AG09309 (cell line): ENCODE results near the gene SLC35B4.
A peak's percentile ranks its signal among the peaks of the same experiment; 100 is the strongest.

Experiments
- DNase-seq: peaks from one replicate; pipeline ENCODE4 v3.0.0-alpha.2; 2010; ENCODE audit warnings: low read depth
- H3K4me3 ChIP-seq: 2 replicates; pipeline ENCODE4 v1.5.1; 2011; ENCODE audit warnings: mild to moderate bottlenecking, low read depth, low read length, moderate library complexity; ENCODE audit not compliant: control insufficient read depth
- TF ChIP-seq, protein P1 (sequence below): IDR thresholded peaks from 2 replicates; pipeline ENCODE4 v1.5.1; 2011; ENCODE audit warnings: mild to moderate bottlenecking, low read depth, low read length, inconsistent platforms; ENCODE audit not compliant: insufficient read depth, control insufficient read depth; ENCODE audit errors: missing control alignments

The SLC35B4 gene

DNA sequence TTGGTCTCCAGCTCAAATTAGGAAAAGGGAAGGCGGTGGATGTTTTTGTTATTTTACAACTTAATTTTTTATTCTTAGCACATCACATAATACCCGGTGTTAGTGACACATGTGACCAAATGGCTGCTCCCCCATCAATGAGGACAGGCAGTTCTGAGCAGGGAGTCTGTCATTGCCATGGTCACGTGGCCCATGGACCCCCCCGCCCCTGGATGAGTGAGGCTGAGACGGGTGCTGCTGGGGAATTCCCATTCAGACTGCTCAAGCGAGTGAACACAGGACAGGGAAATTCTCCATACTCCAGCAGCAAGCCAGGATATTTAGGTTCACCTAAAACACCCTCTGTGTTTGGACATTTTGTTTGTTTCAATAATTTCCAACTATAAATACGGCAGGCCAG, 34.7 kb upstream of the SLC35B4 start:
- TF ChIP-seq, protein P1, sequence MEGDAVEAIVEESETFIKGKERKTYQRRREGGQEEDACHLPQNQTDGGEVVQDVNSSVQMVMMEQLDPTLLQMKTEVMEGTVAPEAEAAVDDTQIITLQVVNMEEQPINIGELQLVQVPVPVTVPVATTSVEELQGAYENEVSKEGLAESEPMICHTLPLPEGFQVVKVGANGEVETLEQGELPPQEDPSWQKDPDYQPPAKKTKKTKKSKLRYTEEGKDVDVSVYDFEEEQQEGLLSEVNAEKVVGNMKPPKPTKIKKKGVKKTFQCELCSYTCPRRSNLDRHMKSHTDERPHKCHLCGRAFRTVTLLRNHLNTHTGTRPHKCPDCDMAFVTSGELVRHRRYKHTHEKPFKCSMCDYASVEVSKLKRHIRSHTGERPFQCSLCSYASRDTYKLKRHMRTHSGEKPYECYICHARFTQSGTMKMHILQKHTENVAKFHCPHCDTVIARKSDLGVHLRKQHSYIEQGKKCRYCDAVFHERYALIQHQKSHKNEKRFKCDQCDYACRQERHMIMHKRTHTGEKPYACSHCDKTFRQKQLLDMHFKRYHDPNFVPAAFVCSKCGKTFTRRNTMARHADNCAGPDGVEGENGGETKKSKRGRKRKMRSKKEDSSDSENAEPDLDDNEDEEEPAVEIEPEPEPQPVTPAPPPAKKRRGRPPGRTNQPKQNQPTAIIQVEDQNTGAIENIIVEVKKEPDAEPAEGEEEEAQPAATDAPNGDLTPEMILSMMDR, result no peak

DNA sequence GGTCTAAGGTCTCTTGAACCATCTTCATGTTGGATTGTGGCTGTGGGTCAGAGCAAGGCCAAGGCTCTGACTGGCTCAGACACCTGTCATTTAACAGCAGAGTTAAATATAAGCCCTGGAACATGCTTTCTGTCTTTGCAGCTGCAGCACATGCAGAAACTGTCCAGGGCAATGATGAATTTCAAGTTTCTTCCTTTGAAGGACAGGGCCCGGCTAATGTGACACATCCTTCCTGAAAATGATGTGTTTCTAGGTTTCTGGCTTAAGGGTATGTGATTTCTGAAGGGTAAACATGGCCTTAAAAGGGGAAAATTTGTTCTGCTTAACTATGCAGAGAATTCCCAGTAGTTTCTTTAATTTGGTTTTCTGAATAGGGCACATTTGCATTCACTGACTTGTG, 34.0 kb upstream of the SLC35B4 start:
- no peak overlapping the region for H3K4me3 ChIP-seq
- TF ChIP-seq, protein P1, result no peak
- no peak for DNase-seq

More for the DNA sequence above, 34.7 kb upstream of the SLC35B4 start:
- H3K4me3 ChIP-seq, result no peak overlapping the region
- no peak for DNase-seq

DNA sequence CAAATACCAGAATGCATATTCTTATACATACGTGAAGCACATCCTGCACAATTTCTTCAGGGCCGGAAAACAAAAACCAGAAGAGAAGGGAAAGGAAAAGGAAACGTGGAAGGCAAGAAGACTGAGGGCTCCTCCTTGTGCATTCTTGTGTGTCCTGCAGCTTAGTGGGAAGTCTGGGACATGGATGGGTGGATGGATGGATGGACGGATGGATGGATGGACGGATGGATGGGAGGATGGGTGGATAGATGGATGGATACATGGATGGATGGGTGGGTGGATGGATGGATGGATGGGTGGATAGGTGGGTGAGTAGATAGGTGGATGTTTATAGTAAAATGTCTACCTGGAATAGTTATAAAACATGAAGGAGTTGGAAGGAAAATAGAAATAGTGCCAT, 30.8 kb upstream of the SLC35B4 start:
- no peak for DNase-seq
- TF ChIP-seq, protein P1, result peak; percentile 16
- H3K4me3 ChIP-seq, result no peak overlapping the region

DNA sequence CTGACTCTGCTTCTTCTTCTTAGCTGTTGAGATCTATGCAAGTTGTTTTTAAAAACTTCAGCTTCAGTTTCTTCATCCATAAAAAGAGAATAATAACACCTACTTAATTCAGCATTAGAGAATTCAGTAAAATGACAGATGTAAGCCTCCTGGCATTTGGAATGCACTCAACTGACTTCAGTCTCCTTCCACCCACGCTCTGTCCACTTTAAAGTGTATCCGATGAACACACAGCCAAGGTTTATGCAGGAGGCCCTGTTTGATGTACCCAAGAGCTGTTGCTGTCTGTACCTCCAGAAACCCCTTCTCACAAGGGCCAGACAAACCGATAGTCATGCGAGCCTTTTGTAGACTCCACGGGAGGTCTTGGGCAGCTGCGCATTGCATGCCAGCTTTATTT, 27.1 kb upstream of the SLC35B4 start:
- DNase-seq, result no peak
- no peak overlapping the region for H3K4me3 ChIP-seq
- TF ChIP-seq, protein P1, result no peak

DNA sequence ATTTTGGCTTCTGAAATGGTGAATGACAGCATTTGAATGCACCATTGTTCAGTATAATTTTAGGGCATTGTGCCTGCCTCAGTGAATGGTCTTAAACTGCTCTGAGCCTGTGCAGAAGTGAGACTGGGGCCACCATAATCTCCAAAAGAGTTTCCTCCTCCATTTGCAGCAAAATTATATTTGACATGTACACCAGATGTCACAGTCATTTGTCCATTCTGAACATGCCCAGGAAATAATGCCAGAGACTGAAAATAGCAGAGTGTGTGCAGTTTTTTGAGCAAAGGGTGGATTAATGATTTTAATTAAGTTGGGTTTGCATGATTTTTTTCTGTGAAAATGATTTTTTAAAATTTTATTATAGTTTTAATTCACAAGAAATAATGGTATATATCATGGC, 26.4 kb upstream of the SLC35B4 start:
- TF ChIP-seq, protein P1, result no peak
- DNase-seq, result no peak
- H3K4me3 ChIP-seq, result no peak overlapping the region

DNA sequence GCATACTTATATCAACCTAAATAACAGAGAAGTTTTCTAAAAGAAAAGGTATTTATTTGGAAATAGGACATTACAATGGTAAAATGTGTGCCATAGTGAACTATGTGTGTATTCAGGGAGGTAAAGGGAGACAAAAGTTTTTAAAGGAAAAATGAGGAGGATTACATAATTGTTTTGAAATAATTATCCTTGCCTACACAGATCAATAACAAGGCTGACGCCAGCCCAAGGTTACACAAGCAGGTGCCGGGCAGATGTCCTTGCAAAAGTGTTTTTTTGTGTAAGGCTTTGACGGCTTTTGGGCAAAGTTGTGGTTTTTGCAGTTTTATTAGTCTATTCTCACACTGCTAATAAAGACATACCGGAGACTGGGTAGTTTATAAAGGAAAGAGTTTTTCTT, 22.7 kb upstream of the SLC35B4 start:
- DNase-seq, result no peak
- H3K4me3 ChIP-seq, result no peak overlapping the region
- TF ChIP-seq, protein P1, result no peak

DNA sequence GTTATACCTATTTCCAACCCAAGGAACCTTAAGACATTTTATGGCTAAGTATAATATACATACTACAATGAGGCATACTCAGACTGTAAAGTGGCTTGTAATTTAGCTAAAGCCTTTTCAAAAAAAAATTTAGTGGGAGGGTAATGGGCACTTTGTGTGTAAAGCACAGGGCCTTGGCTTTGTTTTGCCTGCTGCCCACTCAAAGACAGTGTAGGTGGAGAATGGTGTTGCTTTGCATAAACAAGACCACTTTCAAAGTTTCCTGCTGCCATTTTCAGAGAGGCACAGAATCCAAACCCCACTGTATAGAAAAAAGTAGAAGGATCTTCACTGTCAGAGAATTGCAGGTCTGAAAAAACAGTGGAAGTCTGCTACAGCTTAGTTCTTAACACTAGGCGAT, 21.2 kb upstream of the SLC35B4 start:
- DNase-seq, result no peak
- TF ChIP-seq, protein P1, result no peak
- H3K4me3 ChIP-seq, result no peak overlapping the region
